NOMO-1 treated with dmso at 0.1 percent for 144 hours (cell line): Measurements from ENCODE around the gene LYRM2.
A peak's percentile ranks its signal among the peaks of the same experiment; 100 is the strongest.

Experiments
- DNase-seq: peaks from one replicate; lab custom pipeline; 2025; ENCODE audit not compliant: unreplicated experiment; lab: John Stamatoyannopoulos, UW

Gene LYRM2, protein sequence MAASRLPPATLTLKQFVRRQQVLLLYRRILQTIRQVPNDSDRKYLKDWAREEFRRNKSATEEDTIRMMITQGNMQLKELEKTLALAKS

DNA sequence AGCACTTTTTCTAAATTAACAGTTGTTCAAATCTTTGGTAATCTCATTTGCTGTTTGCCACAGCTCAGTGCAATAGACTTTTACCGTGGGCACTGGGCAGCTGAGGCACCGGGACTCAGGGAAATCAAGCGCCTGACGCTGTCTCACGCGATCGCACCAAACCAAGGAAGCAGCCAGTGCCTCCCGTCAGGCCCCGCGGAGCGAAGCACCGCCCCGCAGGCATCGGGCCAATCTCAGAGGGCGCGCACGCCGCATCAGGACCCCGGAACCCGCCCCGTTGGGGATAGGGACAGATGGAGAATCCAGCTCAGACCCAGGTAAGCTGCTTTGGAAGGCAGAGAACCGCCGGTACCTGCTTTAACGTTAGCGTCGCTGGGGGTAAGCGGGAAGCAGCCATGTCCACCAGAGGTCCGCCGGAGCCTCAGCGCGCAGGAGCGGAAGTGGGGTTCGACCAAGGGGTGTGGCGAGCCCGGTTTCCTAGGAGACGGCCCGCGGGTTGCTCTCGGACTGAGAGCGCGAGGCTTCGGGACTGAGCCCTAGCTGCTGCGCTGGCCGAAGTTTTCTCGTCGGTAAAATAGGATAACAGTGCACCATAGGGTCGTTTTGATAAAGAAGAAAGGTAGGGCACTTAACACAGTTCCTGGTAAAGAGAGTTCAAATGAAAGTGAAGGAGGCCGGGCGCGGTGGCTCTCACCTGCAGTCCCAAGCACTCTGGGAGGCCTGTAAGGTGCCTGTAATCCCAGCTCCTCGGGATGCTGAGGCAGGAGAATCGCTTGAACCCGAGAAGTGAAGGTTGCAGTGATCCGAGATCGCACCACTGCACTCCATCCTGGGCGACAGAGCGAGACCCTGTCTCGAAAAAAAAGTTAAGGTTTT, at the start of gene LYRM2:
Gene LYRM2, minus strand, starts transcription at position 428 of the 876 bp plus-strand sequence. Its CDS starts 31 bp downstream, at position 397.
- peak; percentile 87 for DNase-seq

DNA sequence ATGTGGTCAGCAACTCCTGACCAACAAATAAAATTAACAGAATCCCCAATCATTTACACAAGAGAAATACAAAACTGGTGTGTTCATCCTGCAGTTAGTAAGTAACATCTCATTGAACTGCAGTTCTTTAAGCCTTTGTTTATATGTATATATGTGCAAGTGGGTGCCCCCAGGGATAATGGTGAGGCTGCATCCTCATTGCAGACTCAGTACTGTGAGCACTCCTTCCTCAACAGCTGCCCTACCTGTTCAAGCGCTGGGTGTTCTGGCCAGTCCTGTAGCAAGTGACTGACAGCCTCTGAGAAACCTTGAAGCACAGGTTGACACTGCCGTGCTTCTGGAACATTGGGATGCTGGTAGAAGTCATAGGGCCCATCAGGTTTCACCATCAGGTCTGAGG, 49.8 kb upstream of the LYRM2 start:
- DNase-seq: no peak

DNA sequence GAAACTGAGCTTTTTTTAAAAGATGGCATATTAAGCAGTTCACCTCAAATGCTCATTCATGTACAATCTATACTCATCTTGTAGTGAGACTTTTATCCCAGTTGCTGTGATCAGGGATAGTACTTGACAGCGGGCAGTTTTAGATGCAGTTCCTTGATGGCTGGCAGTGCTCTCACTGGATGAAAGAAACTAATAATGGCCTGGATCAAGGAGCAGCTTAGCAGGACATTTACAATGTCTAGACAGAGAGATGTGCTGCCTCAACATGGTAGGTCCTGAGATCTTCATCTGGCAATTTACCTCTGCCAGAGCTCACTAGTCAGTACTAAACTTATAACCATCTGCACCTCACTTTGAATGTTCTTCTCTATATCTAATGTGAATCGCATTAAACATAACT, 46.8 kb upstream of the LYRM2 start:
- DNase-seq: no peak

DNA sequence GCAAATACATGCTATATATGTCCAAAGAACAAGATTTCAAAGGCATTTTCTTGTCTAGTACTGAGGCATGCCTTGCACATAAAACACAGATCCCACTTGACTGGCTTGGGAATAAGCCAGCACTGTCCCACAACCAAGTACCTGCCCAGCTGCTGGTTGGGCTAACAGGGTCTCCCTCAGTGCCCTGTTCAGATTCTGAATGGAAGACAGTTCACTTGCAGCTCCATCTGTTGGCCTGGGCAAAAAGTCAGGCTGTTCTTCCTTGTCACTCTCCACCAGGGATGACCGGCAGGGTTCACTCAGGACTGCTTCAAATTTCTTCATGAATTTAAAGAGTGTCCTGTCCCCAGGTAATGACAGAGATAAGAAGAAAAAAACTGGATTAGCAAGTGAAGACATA, 44.4 kb upstream of the LYRM2 start:
- DNase-seq: no peak

DNA sequence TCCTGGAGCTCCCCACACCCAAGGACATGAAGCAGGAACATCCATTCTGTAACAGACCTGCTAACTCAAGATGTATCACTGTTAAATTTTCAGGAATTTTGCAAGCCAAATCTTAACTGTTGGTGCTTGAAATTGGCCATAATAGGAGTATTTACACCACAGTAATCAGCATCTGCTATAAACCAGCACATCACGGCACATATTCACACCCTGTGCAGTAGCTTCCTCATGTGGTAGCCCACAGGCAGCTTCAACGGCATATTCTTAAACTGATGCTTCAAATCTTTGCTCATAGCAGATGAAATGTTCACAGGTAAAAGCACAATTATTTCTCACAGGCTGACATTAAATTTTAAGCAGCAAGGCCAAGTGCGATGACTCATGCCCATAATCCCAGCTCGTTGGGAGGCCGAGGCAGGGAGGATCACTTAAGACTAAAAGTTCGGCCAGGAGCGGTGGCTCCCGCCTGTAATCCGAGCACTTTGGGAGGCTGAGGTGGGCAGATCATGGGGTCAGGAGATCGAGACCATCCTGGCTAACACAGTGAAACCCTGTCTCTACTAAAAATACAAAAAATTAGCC, 43.5 kb upstream of the LYRM2 start:
- DNase-seq: no peak

DNA sequence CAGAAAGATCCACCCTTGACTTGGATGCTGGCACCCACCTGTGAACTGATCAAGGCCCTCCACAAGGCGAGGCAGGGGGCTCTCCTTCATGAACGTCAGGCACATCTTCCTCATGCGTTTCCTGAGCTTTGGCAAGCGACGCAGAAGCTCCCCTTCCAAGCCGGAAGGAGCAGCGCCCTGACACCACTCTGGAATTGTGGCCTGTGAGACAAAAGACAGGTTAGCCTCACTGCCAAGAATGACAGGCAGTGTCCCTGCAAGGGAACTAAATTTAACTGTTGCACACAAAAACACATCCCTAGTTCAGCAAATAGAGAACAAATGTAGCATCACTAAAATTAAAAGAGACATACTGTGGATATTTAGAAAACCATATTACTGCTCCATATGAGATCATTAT, 42.0 kb upstream of the LYRM2 start:
- DNase-seq: no peak

DNA sequence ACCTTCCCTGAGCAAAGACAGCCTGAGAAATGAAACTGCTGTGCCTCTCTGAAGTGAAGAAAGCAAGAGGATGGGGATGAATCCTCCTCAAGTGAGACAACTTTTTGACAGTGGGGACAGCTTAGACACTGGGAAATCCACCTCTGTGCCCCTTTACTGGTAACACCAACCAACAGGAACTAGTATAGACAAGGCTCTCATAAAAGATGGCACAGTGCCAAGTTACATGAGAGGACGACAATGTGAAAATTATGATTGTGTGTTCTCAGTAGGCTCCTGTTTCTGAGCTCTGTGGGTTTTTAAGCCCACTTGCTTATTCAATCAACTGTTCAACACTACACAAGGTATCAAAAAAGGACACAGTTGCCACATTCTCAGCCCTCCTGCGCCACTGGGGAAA, 41.6 kb upstream of the LYRM2 start:
- DNase-seq: no peak

DNA sequence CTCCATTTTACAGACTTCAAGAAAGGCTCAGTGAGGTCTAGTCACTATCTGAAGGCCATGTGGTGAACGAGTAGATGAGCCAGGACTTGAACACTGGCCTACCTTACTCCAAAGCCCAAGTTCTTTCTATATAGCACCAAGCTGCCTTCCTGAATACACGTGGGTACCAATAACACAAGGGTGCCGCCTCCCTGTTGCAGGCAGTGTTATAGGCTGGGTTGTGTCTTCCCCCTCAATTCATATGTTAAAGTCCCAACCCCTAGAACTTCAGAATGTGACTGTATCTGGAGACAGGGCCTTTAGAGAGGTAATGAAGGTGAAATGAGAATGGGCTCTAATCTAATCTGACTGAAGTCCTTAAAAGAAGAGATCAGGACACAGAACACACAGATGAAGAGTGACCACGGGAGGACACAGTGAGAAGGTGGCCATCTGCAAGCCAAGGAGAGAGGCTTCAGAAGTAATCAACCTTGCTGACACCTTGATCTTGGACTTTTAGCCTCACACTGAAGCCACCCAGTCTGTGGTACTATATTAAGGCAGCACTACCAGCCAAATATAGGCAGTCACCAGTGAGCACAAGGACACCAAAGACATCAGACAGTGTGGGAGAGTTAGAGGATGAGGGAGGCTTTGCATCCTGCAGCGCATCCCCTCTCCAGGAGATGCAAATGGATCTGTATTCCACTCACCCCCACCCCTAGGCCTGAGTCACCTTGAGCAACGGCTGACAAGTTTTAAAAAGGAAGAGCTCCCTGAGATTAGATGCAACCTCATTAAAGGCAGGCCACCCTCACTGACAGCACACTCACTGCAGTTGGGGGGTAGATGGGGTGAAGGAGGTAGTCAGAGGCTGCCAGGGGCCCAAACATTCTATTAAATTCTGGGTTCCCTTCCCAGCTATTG, 40.9 kb upstream of the LYRM2 start:
- DNase-seq: no peak

DNA sequence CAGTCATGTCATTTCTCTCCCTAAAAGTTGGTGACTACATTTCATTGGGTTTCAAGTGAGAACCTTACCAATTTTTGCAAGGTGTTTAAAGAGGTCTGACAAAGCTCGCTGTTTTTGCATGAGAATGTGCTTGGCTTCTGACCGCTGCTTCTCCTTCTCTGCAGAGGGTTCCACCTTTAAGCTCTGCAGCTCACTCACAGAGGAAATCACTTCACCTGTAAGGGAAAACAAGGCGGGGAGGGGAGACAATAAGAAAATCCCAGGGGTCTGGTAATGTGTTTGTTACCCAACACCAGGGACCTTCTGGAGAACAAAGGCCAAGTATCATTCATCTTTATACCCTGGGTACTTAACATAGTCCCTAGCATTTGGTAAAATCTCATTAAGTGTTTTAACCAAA, 40.0 kb upstream of the LYRM2 start:
- no peak for DNase-seq

DNA sequence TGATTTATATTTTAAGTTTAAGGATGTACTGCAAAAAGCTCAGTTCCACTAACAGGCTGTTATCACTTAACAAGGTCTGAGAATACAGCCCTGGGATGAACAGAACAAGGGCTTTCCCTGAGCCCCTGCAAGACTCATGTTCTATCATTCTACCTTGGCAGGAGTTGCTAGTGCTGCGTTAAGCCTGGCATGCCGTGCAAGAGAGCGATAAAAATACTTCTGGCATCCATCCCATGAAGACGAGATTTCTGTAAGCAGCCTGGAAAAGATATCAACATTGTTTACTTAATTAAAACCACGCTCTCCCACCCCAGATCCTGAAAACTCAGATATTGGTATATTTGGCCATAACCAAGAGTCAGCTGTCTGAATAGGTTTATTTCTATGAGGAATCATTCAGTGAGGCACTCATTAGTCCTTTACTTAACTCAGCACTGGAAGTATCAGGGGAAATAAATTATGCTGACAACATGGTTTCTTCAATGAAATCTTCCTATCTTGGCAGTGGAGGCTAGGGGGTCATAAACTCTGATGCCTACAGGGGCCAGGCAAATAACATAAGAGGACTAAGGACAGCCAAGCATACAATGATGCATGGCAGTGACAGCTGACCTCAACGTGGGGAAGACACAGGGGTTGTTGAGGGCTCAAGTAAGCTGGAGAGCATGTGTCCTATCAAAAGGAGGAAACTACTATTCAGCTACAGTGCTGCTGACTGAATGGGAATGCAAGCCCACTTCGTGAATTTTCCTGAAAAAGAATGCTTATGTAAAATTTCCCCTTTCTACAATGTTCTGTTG, 37.6 kb upstream of the LYRM2 start:
- no peak for DNase-seq

DNA sequence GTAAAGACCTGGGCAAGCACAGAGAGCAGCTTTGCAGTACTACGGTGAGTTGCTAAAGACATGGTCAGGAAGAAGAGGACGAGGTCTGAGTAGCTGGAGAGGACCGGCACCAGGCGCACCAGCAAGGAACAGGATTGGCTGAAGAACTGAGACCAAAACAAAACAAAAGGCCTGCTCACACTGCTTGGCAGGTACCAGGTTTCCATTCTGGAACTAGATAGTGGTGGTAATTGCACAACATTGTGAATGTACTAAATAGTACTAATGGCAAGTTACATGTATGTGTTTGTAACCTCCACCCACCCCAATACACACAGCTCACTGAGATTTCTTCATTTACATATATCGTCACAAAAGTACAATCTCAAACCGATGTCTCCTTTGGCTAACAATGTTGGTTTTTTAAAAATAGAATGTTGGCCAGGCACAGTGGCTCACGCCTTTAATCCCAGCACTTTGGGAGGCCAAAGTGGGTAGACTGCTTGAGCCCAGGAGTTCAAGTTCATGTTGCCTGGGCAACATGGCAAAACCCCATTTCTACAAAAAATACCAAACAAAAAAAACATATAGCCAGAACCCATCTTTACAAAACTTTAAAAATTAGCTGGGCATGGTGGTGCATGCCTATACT, 32.5 kb upstream of the LYRM2 start:
- no peak for DNase-seq

DNA sequence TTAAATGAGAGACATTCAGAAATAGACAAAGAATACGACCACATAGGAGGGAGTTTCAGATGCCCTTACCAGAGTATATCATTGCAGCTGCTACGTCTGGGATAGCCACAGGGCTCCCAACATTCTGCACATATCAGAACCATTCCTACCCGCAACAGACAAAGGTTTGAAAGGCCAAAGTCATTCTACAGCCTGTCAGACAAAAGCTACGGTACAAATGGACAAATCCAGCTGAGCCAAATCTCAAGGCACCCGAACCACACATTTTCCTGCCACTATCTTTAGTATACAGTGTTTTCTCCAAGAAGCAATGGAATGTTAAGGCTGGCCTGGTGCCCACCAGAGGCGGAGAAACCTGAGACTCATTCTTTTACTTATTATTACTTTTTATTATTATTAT, 30.5 kb upstream of the LYRM2 start:
- no peak for DNase-seq

DNA sequence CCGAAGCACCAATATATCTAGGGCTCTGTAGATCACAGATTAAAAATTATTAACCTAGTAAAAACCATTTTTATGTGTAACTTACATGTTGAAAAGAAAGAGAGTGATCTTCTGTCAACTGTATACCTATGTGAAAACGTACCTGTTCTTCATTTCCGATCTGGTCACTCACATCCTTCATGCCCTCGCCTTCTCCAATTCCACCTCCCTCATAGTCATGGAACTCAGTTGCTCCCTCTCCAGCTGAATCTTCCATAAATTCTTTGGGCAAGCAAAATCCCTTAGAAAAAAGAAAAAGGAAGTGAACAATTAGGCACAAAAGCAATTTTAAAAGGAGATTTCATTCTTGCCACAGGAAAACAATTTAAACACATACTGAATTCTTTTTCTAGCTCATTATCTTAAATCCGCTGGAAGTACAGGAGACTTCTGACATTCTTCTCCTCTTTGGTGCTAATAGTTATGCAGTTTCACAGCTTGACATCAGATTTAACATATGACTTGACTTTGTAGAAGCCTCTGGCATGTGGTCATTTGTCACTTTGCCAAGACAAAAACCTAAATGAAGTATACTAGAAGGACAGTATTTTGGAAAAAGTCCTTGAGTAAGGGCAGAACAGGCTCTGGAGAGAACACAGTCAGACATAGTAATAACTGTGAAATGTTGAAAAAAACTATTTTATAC, 29.5 kb upstream of the LYRM2 start:
- no peak for DNase-seq

DNA sequence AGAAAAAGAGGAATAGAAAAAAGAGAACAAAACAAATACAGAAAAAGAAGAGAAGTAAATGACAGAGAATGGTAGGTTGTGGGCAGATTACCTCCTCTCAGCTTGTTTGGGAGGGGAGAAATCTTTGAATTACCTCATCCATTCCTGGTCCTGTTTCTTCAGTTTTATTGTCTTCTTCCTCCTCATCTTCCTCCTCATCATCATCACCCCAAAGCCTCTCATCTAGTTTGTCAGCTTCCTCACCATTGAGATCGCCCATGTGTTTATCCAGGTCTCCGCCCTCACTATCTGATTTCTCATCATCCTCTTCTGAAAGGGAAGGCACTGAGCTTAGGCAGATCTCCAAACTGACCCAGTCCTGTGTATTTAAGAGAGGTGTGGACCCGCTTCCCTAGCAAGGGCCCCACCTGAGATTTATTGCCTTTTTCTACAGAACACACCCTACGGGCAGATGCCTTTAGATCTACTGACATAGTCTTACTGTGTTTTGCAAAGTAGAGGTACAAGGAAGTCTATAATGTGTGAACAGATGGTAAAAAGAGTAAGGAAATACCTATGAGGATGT, 24.2 kb upstream of the LYRM2 start:
- no peak for DNase-seq

DNA sequence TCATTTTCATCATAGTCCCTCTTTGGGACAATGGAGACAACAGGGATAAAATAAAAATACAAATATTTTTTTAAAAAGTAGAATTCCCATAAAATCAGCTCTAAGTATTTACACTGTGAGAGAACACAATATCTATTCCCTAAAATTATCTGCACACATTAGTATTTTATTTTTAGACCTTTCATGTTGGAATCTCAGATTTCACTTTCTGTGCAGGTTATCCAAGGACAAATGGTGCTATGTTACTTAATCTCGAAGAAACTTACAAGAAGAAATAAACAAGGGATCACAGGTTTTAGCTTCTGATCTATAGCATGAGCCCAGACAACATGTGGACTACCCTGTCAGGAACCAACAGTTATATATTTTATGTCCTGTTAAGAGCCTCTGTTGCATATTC, 23.0 kb upstream of the LYRM2 start:
- no peak for DNase-seq

DNA sequence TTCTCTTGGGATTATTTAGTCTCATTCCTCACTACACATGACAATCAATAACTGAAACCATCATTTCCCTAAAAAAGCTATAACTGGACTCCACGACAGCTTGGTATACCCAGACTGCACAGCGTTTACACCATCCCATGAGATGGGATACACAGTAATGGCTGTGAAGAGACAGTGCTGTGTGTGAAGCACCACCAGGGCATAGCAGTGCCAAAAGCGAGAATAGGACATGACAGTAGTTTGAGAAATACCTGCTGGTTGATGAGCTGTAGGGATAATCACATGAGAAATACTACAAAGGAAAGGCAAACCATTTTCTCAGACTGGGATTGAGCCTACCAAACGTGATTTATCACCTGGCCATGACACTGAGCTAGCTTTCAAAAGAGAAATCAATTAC, 22.4 kb upstream of the LYRM2 start:
- DNase-seq: no peak

DNA sequence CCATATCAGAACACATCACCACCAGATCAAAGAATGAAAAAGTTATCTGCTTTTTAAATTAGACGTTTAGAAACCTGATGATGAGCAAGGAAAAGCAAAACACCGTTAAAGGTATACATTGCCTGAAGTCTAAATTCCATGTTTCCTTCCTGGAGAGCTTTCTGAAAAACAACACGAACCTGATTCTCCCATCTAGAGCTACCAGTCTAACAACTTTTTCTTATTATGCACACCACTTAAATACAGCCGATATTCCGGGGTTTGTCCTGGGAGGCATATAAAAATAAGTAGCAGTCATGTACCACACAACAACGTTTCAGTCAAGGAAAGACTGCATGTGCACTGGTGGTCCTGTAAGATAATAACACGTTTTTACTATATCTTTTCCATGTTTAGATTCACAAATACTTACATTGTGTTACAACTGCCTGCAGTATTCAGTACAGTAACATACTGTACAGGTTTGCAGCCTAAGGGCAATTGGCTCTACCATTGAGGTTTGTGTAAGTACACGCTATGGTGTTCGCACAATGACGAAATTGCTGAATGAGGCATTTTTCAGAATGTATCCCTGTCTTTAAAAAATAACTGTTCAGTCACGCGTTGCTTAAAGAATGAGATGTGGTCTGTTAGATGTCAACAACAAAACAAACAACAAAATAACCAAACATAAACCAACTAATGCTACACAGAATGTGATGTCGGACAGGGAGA, 19.1 kb upstream of the LYRM2 start:
- DNase-seq: no peak

DNA sequence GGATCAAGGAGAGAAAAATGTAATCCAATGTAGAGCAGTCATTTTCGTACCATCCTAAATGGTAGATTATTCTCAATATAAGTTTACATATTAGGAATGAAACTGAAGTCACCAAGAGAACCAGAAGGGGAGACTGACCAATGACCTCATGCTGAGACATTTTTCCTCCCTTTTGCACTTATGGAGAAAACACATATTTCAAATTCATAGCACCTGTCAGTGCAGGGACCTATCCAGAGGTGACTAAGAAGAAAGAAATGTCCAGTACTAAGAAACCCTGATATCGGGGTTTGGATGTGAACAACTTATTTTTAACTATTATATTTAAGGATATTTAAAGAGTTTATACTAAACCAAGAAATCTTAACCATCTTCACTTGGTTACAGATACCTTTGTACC, 16.6 kb upstream of the LYRM2 start:
- DNase-seq: no peak

DNA sequence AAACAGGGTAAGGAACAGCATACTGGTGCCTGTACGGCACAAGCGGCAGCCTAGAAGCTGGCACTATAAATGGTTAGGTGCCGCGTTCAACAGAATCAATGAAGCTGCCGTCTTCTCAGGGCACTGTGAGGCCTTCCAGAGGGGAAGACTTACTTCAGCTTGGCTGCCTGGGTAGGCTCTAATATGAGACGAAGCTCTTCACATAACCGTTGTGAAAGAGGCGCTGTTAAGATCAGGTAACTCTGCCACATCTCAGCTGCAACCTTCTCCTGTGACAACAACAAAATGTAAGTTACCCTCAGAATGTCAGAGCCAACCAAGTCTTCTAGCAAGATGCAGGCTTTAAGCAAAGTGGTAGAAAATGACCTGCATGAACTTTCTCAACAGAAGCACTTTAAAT, 12.0 kb upstream of the LYRM2 start:
- no peak for DNase-seq
